Measurements from ENCODE around the gene GRID2. TPM values are rescaled to one million over a fixed set of nuclear protein-coding genes. Genes with fewer than 3 reads are reported as not detected.
A peak's percentile ranks its signal among the peaks of the same experiment; 100 is the strongest.

The GRID2 gene
- total RNA-seq, 1 experiment from 2014 or later = not detected

DNA sequence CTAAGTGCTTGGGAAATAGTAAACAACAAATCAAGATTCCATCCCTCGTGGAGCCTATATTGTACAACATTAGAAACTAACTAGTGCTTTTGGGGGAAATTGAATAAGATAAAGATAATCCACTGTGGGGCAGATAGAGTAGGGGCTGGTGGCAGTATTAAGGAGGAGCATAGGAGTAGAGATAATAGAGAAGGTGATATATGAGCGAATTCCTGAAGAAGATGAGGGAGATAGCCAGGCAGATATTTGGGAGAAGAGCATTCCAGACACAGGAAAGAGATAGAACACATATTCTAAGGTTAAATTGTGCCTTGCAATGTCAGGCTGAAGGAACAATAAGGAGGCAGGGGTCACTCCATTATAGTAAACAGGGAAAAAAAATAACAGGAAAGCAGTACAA is 218.2 kb downstream of the GRID2 start:
- DNase-seq (ENCODE audit: low spot score) = no peak

DNA sequence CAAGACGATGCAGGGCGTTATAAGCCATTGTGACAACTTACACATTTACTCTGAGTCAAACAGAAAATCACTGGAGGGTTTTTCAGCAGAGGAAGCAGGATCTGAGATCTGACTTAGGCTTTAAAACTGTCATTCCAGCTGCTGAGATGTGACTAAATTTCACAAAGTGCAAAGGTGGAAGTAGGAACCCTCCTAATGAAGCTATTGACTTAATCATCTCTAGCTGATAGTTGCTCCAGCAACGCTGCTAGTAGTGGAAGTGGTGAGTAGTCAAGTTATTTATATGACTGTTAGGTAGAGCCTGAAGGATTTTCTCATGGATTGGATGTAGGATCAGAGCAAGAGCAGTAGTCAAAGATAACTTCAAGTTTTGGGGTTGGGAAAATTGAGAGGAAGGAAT is 218.6 kb downstream of the GRID2 start:
- peak; percentile 16 for DNase-seq (ENCODE audit: low spot score)

DNA sequence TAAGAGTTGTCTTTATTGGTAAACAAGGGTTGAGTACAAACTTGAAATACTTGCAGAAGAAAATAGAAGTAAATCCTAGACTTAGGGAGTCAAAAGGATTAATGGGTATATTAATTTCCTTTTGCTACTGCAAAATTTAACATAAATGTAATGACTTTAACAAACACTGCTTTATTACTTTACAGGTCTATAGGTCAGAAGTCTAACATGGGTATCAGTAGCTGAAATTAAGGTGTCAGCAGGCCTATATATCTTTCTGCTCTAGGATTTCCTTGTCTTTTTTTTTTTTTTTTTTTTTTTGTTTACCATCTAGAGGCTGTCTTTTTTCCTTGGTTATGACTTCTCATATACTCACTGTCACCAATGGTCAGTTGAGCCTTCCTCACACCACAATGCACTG is 220.4 kb downstream of the GRID2 start:
- DNase-seq (ENCODE audit: low spot score) = no peak

DNA sequence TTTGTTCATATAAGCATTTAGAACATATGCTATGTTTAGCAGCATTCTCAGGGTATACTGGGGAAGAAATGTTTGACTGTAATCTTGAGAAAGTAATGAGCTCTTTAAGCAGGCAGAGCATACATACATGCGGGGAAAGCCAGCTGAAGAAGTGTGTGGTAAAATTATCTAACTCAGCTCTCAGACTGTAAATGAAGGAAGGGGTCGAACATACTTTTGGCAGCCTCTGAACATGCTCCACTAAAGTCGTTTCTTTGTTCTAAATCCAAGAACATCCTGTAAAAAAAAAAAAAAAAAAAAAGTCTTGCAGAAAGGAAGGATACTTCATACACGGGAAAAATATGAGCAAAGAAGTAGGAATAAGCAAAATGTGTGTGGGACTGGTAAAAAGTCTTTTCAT is 224.8 kb downstream of the GRID2 start:
- no peak for DNase-seq (ENCODE audit: low spot score)

DNA sequence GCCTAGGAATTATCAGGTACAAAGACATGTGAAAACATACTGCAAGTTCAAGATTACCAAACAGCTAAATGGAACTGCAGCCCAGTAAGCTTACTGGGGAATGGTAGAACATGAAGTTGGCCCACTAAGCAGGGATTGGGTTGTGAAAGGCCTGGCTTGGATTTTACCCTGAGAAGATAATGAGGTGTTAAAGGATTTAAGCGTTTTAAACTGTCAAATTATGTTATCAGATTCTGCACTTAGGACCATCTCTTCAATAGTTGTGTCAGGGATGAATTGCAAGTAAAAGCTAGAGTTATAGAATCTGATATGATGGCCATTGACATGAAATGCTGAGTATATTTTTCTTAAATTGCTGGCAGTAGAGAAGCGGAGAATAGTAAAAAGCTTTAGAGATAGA is 225.7 kb downstream of the GRID2 start:
- DNase-seq (ENCODE audit: low spot score) = no peak

DNA sequence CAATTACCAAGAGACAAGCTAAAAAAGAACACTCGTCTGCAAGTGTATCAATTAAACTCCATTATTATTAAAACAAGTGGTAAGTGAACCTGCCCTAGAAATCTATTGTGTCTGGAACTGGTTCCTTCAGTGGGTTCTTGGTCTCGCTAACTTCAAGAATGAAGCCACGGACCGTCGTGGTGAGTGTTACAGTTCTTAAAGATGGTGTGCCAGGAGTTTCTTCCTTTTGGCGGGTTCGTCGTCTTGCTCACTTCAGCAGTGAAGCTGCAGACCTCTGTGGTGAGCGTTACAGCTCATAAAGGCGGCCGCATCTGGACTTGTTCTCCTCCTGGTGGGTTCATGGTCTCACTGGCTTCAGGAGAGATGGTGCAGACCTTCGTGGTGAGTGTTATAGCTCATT is 231.8 kb downstream of the GRID2 start:
- DNase-seq (ENCODE audit: low spot score) = no peak

DNA sequence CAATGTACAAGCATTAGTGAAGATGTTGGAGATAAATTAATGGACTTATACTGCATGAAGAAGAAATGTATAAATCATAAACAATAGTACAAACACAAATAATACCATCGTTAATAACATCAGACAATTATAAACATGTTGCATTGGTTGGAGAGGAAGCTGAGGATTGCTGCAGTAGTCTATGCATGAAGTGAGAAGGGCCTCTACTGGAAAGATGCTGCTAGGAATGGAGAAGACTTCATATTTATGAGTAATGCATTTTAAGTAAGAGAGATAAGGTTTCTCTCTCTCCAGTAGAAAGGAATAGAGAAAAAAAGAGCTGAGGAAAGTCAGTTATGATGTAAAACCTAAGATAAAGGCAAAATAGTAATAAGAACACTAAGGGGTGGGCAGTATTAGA is 247.8 kb downstream of the GRID2 start:
- peak; percentile 10 for DNase-seq (ENCODE audit: low spot score)

DNA sequence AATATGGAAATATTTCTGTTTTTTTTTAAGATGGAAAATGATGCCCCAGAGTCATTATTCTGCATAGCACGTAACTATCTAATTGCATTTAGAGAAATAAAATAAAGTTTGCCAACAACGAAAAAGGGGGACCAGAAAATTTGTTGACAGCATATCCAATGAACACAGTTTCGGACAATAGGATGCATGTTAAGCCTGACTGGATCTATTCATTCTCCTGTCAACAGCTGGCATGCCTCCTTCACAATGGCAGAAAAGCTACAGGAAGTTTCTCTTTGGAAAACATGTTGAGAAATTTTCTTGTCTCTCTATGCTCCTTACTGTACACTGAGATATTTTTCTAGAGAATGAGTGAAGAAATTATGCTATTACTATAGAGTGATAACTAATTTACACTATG is 262.5 kb downstream of the GRID2 start:
- DNase-seq (ENCODE audit: low spot score) = no peak

DNA sequence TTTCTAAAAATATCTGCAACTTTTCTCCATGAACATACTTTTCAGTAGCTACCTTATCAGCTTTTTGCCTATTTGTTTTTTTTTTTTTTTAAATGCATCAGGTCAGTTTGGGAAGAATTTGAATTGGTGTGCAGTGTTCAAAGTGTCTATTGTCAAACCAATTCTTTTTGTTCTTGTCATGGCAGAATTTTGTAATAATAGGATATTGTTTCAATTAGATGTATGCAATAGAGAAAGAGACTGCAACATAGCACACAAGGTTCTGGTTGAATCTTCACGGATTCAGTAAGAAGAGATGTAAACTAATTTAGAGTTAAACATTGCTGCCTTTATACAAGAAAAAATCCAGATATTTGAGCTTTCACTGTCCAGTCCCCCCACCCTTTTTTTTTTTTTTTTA is 277.1 kb downstream of the GRID2 start:
- DNase-seq (ENCODE audit: low spot score) = no peak

DNA sequence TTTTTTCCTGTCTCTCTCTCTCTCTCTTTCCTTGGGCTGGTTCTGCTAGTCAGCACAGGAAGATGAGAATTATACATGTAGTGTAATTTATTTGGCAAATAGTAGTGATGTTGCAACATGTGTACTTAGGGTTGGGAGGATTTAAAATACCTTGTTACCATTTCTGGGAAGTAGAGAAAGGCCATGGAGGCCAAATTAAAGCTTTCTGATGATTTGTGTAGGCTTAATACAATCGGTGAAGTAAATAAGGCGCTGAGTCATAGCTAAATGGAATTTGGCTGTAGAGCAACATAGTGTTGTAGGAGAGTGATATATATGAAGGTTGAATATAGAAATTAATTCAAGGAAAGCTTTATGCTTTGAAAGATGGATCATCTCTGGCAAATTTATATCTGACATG is 295.3 kb downstream of the GRID2 start:
- peak; percentile 70 for DNase-seq (ENCODE audit: low spot score)

DNA sequence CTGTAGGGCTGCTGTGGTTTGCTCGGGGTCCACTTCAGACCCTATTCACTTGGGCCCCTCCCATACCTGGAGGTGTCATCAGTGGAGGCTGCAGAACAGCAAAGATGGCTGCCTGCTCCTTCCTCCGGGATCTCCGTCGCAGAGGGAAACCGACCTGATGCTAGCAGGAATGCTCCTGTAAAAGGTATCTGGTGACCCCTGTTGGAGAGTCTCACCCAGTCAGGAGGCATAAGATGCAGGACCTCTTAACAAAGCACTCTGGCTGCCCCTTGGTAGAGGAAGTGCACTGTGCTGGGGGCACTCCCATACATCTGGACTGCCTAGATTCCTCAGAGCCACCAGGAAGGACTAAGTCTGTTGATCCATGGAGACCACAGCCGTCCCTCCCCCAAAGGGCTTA is 296.9 kb downstream of the GRID2 start:
- DNase-seq (ENCODE audit: low spot score) = no peak

DNA sequence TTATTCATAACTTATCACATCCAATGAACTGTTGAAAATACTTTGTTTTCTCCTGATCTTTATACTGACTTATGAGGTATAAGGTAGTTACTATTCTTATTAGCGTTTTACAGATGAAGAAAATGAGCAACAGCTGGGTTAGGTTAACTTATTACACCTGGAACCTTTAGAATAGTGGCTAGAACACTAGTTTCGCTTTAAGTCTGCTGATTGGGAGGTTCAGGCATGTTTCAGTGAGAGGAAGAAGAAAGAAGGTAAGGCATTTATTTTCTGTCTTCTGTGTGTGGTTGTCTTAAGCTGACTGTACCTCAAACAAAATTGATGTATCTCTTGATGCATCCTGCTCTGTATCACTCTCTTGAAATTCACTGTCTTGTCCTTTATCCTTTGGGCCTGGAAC is 302.5 kb downstream of the GRID2 start:
- DNase-seq (ENCODE audit: low spot score) = no peak

DNA sequence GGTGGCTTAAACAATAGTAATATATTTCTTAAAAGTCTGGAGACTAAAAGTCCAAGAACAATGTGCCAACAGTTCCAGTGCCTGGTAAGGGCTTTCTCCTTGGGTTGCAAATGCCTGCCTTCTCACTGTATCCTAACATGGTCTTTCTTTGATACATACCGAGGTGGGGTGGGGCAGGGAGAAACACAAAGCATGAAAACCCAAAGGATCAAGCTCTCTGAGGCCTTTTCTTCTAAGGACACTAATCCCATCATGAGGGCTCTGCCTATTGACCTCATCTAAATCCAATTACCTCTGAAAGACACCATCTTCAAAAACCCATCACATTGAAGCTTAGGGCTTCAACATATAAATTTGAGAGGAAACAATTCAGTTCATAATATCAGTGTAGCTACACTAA is 311.3 kb downstream of the GRID2 start:
- DNase-seq (ENCODE audit: low spot score) = no peak

DNA sequence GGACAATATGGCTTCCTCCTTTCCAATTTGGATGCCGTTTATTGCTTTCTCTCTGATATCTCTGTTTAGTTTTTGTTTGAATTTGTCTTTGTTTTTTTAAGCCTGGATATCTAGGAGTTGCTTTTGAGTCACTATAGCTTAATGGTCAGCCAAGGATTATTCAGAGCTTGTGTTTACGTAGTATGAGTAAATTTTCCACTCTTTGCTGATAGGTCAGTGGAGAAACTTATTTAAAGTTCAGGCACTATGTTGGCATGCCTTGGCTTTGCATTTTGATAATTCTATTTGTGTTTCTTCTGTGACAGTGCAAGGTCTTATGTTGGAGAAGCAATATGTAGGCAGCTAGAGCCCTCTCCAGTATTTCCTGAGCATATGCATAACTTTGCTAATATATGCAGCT is 315.2 kb downstream of the GRID2 start:
- DNase-seq (ENCODE audit: low spot score) = no peak

DNA sequence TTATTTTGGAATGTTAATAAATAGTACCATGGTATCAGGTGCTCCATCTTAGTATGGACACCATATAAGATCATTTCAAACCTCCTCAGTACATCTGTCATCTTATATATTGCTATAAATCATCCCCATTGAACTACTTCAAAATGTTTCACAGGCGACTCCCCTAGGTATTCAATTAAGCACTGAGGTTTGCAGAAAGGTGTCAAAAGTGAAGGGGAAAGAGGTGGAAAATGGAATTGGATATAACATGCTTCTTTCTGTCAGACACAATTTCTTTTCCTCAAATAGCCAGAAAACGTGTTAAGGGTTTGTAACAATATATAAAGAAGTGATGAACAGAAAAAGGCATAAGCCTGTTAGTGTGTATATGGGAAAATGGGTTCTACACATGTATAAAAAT is 325.5 kb downstream of the GRID2 start:
- DNase-seq (ENCODE audit: low spot score) = no peak

DNA sequence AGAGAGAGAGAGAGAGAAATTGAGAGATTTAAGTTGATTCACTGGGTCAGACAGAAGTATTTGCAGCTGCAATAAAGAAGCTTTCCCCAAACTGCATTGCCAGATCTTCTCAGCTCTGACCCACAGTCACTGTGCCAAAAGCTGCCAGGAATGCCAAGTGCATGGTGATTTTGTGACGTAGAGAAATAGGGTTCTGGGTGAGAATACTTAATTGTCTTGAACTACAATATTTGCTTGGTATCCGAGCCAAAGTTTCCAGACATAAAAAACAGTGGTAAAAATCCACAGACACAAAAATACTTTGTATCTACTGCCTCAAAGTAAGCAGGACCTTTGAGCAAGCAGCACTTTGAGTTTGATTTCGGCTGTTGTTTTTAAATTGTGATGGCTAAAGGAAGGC is 331.1 kb downstream of the GRID2 start:
- no peak for DNase-seq (ENCODE audit: low spot score)

DNA sequence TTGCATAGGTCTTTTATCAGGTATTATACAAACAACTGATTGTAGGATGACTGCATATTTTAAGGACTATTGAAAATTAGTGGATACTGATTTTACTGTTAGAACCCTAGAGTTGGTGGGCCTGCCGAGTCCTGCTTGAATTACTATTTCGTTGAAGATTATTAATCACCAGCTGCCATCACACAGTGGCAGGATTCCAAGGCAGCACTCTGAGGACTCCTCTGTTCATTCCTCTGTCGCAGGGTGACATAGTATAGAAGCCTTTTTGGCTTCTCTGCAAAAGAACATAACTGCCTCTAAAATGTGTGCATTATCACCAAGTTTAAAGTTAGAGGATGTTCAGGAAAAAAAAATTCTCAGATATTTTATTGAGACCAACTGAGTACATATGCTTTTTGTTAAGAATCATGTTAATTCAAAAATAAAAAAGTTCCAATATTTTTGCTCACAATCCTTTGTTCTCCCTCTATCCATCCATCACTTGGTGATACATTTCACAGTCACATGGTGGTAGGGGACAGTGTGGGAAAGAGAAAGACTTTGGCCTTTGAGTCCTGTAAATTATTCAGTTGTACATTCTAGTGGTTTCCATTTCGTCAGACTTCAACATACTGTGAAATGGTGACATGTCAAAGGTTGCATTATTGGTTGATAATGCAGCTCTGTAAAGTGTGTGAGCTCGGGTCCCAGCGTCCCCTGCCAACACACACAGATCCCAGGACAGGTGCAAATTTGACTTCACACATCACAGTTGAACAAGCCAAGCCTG is 332.5 kb downstream of the GRID2 start:
- no peak for DNase-seq (ENCODE audit: low spot score)

DNA sequence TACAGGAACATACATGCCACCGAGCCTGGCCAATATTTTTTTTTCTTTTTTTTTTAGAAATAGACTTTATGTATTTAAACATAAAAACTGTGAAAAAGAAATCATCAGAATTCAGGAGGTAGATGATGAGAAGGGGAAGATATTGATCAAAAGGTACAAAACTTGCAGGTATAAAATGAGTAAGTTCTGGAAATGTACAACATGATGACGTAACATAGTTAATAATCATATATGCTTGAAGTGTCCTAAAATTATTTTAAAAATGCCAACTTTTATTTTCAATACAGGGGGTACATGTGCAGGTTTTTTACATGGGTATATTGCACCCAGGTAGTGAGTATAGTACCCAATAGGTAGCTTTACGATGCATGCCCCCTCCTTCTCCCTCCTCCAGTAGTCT is 337.6 kb downstream of the GRID2 start:
- DNase-seq (ENCODE audit: low spot score) = no peak

DNA sequence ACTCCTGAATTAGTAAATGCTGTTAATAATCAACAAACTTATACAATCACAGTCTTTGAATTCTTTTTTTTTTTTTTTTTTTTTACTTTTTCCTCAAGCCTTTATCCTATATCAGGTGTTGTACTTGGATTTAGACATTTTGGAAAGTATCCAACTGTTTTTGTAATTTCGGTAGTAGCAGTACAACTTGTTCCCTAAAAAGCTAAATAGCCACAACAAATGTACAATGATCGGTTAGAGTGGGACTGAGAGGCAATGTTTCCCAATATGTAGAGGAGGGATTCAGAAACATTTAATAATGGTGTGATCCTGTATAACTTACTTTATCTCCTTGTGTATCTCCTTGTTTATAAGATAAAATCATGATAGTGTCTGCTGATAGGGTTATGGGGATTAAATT is 343.1 kb downstream of the GRID2 start:
- DNase-seq (ENCODE audit: low spot score) = no peak

DNA sequence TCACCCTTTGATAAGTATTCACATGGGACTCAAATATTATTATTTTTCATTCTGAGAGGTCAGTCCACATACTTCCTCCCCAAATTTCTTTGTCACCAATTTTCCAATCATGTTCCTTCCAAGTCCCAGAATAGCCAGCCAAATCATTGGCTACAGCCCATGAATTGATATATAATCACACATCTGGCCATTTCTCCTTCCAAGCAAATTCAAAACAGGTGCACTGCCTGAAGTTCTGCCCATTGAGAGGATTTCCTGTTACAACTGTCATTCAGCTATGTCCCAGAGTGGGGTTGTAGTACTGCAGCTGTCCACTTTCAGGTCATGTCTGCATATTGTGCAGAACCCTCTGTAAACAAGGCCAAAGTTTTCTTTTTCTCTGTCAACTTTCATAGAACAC is 347.8 kb downstream of the GRID2 start:
- no peak for DNase-seq (ENCODE audit: low spot score)

DNA sequence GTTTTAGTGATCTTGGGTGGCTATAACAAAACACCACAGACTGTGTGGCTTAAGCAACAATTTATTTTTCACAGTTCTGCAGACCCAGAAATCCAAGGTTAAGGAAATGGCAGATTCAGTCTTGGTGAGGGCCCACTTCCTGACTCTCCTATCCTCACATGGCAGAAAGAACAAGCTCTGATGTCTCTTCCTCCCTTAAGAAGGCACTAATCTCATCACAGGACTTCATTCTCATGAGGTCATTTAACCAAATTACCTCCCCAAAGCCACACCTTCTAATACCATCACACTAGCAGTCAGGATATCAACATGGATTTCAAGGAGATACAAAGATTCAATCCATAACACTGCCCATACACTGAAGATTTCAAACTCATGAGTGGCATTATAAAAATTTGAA is 350.3 kb downstream of the GRID2 start:
- no peak for DNase-seq (ENCODE audit: low spot score)

DNA sequence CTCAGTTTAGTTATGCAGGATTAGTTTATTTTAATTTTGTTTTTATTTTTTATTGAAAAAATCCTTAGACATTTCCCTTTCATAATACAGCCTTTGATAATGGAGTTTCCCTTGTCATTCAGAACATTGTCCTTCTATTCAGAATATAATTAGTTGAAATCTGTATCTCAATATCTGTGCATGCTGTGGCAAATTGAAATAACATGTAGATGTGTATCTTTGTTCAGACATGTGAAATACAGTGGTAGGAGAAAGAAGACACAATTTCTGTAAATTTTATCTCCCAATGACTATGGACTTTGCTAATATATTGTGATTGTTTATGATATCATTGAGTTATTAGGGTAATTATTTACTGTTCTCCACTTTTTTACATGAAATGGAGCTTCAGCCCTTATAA is 353.9 kb downstream of the GRID2 start:
- no peak for DNase-seq (ENCODE audit: low spot score)

DNA sequence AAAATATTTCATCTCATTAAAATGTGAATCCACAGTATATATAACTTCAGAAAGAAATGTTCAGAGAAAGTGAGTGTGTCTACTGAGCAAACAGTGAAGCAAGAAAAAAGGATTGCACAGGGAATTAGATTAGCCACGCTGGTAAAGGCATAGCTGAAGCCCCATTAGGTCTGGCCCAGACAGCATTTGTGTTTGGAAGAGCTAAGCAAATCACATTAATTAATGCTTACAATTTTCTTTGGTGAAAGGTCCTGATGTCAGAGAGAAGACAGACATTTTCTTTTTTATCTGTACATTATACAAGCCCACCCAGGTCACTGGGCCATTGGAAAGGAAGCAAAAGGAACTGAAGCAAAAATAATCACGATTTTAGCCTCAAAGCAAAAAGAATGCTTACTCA is 354.6 kb downstream of the GRID2 start:
- no peak for DNase-seq (ENCODE audit: low spot score)

DNA sequence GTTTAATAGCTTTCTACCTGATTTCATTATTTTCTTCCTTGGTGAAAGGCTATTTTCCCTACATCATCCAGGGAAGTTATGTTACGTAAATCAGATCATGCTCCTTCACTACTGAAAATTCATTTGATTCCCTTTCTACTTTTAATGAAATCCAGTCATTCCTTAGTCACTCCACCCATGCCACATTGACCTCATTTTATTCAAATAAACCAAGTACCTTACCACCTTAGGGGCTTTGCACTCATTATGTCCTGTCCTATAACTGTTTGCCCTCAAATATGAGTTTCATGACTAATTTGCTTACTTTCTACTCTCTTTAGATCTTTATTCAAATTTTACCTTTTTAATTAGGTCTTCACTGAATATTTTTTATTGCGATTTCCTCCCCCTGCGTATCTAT is 374.0 kb downstream of the GRID2 start:
- DNase-seq (ENCODE audit: low spot score) = no peak

Data from HT-29 (cell line).